ENCODE results near the gene PIP4P1.
A peak's percentile ranks its signal among the peaks of the same experiment; 100 is the strongest.
"Not testable (repeated sequence)": the region's sequence is repeated elsewhere in the genome, so short reads cannot be mapped to it uniquely, and the experiment has no call there.

PIP4P1 gene

DNA sequence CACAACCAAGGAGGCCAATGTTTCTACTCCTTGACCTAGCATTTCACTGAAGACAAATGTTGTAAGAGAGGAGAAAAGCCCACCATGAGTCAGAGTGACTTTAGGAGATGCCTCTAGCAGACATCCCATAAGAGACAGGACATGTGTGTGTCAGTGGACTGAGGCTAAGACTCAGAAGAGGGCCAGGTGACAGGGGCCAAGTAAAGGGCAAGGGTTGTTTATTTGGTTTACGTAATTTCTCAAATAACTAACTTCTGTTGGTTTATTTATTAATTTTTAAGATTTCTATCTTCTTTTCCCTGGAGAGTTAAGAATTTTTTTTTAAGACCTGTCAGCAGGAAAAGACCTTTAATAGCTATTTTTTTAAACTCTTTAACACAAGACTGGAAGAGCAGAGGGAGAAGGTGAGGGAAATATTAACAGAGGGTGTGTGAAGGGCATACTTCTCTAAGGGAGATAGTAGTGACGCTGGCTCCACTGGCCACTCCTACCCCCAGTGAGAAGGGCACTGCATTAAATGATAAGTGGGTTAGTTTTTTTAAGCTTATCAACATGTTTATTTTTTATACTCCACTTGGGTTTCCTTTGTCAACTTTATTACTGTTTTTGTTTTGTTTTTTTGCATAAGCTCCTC lies 11.4 kb upstream of the PIP4P1 start:
- no peak for DNase-seq

- no peak for DNase-seq
Measured at GRCh38 chr14:20470603-20470901, 9.3 kb upstream of the PIP4P1 start.

DNA sequence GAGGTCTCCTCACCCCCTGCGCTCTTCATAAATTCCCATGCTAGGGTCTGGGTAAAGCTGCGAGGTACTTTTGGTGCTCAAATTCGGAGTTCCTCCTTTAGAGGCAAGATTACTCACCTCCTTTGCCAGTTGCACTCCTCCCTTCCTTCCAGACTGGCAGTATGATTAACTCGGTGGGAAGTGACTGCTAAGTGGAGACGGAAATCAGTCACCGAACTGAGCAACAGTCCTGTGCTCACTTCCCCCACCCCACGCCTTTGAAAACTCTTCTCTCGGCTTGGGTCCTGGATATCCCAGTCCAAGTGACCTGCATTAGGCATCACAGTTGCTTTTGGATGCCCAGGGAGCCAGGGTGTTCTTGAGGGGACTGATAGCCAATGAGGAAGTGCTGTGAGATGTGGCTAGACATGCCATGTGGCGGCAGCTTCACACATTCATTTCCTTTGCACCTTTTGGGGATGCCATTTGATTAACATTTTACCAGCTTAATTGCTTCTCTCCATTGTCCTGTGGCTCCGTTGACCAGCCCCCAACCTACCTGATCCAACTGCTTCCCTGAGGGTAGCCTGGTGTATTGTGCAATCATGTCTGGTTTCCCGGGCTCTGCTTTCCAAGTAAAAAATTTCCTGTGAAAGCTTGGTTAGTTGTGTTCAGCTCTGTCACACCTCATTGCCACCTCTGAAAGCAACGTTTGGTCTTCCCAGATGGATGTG lies 8.8 kb upstream of the PIP4P1 start:
- peak; percentile 80 for DNase-seq

DNA sequence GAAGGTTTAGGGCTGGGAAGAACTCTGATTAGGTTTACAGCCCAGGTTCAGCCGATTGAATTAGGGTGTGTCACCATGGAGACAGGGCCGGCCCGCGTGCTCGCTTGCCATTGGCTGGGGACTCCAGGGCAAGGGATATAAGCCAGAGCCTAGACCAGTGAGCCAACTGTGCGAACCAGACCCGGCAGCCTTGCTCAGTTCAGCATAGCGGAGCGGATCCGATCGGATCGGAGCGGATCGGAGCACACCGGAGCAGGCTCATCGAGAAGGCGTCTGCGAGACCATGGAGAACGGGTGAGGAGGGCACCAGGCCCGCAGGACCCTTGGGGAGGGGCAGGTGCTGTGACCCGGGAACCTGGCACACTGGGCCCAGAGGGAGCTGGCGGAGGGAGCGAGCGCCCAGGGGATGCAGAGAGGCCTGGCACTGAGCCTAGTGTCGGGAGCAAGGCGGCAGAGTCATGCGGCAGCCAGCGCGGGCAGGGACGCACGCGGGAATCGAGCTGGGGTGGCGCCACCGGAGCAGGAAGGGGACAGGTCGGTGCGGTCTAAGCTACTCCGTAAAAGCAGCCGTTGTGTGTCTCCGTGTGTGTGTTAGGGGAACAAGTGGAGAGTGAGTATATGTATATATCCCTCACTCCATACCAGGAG lies 8.1 kb upstream of the PIP4P1 start, which contains the start of gene PNP:
TSS of gene PNP (plus strand) at position 165 of the 648 bp plus-strand sequence. CDS start at position 284, 119 bp downstream.
- DNase-seq: peak; percentile 89

- no peak for DNase-seq
Measured at GRCh38 chr14:20468764-20469241, 7.6 kb upstream of the PIP4P1 start.

- DNase-seq: no peak
Measured at GRCh38 chr14:20460458-20461224, 593 bp downstream of the PIP4P1 start.

- no peak for DNase-seq
Measured at GRCh38 chr14:20458031-20458789, 3.0 kb downstream of the PIP4P1 start.

GRCh38 chr14:20456971-20457370 lies 4.3 kb downstream of the PIP4P1 start:
- no peak for DNase-seq

- DNase-seq: peak; percentile 78
Measured at GRCh38 chr14:20455355-20456300, 5.6 kb downstream of the PIP4P1 start.

DNA sequence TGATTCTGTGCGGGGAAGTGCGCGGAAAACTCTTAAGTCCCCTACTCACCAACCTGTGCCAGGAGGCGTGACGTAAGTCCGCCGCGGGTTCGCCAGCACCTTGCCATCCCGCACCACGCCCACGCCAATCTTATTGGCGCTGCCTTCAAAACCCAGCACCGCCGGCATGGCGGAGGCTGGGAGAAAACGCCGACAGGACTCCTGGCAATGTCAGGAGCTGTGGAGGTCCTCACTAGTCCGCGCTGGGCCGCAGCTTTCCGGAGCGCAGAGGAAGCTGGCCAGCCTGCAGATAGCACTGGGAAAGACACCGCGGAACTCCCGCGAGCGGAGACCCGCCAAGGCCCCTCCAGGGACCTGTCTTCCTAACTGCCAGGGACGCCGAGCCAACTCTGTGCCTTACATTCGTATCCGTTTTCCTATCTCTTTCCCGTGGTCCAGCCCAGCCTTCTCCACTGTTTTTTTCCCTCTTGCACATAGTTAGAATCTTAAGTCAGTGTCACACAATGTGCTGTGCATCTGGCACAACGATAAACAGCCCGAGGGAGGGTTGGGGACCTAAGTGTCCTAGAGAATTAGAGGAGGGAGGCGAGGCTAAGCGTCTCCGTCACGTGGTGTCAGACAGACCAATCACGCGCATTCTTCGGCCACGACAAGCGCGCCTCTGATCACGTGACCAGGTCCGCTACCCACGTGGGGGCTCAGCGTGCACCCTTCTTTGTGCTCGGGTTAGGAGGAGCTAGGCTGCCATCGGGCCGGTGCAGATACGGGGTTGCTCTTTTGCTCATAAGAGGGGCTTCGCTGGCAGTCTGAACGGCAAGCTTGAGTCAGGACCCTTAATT lies 6.5 kb downstream of the PIP4P1 start, which contains the start of the genes APEX1 and OSGEP:
TSS of gene APEX1 (plus strand) at position 711 of the 839 bp plus-strand sequence. CDS start 420 bp downstream, outside the sequence.
TSS of gene OSGEP (minus strand) at position 297 of the 839 bp plus-strand sequence. CDS start at position 168, 129 bp downstream.
- DNase-seq: peak; percentile 99

DNA sequence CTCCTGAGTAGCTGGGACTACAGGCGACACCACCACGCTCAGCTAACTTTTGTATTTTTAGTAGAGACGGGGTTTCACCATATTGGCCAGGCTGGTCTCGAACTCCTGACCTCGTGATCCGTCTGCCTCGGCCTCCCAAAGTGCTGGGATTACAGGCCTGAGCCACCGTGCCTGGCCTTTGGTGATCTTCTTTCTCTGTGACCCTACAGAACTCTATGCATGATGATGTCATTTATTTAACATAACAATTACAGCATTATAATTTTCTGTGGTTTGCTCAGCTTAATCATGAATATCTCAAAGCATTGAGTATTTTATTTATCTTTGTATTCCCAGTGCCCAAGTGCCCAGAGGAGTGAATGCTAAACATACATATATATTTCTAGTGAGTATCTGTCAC lies 8.4 kb downstream of the PIP4P1 start:
- not testable (repeated sequence) for DNase-seq

DNA sequence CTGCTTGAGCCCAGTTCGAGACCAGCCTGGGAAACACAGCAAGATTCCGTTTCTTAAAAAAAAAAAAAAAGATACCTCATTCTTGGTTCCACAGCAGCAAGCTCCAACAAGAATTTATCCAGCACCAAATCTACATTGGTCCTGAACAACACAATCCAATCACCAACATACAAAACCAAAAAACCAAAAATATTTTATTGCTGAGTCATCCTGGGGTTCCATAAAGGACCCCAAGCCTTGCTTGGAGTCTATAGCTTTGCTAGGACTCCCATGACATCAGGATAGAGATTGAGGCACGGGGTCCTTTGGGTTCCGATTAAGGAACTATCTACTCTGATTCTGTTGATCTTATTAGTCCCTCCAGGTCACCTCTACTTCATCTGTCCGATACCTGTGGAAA lies 14.3 kb downstream of the PIP4P1 start:
- DNase-seq: no peak

- DNase-seq: not testable (repeated sequence)
Measured at GRCh38 chr14:20443650-20444049, 17.6 kb downstream of the PIP4P1 start.

DNA sequence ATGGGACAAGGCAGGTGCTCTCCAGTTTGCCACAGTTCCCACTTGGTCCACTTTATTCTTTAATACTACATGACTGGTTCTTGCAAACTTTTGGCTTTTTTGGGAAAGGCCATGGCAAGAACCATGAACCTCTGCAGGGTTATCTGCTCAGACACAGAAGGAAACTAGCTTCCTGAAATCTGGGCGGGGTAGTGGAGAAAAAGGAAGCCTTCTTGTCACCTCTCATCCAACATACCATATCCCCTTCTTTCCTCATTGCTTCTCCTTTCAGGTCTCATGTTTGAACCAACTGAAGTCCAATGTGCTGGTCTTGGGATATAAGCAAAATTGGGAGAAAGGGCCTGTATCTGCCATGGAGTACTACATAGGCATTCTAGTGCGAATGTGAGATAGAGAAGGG lies 19.8 kb downstream of the PIP4P1 start:
- DNase-seq: no peak

DNA sequence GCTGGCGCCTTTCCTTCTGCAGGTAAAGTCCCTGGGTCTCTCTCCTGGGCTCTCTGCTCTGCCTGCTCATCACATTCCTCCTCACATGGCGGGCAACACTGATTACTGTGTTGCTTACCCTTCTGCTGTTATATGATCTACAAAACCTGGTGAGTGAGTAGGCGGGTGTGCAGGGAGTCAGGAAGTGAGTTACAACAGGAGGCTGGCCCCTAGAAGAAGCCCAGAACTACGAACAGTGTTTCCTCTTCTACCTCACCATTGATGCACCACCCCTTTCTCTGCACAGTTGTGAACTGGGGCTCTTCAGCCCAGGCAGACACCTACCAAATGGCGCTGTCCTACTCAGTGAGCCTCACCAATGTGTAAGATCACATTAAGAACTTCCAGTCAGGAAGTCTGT lies 20.4 kb downstream of the PIP4P1 start:
- DNase-seq: no peak

DNA sequence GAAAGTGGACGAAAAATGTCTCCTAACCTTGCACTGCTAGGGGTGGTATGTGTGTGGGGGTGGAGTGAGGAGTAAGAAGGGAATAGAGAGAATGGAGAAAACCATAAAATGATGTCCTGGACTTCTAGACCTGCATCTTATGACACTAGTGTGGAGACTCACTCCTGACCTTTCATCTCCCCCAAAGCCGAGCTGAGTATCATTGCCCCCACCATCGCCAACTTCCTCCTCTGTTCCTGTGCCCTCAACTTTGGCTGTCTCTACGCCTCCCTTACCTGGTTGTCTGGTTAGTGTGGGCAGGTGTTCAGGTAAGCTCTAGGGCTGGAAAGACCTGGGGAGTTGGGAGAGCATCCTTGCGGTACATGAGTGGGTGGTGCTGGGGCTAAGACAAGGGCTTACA lies 20.8 kb downstream of the PIP4P1 start:
- DNase-seq: no peak

DNA sequence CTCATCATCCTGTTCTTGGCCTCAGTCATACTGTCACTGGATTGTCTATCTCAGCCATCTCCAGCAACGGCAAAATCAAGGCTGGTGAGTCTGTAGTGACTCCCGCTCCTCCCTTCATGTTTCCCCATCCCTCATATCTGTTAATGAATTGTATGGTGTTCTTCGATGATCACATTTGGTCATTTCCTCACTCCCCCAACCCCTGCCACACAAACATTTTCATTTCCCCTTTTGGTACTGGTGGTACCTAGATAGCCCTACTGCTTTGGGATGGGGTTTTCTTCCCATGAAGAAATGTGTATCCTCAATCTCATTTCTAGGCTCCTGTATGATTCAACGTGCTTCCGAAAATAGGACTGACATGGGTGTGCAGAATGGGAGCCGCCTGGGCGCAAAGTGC lies 22.6 kb downstream of the PIP4P1 start:
- DNase-seq: no peak

DNA sequence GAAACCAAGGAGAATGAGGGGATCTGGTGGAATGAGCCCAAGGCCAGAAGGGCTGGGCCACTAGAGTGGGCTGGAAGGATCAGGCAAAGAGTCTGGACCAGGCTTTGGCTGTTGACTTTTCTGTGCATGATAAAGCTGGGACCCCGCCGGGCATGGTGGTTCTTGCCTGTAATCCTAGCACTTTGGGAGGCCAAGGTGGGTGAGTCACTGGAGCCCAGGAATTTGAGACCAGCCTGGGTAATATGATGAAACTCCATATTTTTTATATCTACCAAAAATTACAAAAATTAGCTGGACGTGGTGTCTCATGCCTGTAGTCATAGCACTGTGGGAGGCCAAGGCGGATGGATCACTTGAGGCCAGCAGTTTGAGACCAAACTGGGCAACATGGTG lies 24.9 kb downstream of the PIP4P1 start:
- peak; percentile 82 for DNase-seq

- DNase-seq: no peak
Measured at GRCh38 chr14:20435582-20436362, 25.5 kb downstream of the PIP4P1 start, which contains the start of gene KLHL33. KLHL33 (minus strand) TSS chr14:20436166; CDS start chr14:20435811, 355 bp downstream.
